HepG2 (cell line): ENCODE measurements around the gene ZP2. TPM values are rescaled to one million over a fixed set of nuclear protein-coding genes. Genes with fewer than 3 reads are reported as not detected.

Experiments
- ATAC-seq: fragments of 200-7000 bp; cut with Tn5 transposase; 3 replicates; pipeline ENCODE4 v1.9.1; 2020; ENCODE audit warnings: mild to moderate bottlenecking, moderate library complexity
- BruUV-seq: library from RNA; stranded (reverse); fragments of 400-500 nt; replicated peaks from 2 replicates; lab custom pipeline; 2021; lab: Mats Ljungman, UMichigan
- CTCF ChIA-PET: fragments of 300-600 bp; formaldehyde crosslinking; extraction: SDS; loops from one replicate; lab custom pipeline; 2021; ENCODE audit warnings: low total read pairs, inconsistent platforms, low intra/inter-chr PET ratio; lab: Yijun Ruan, JAX
- POLR2A ChIA-PET: fragments of 350-600 bp; sonication (Branson Sonifier 250); formaldehyde crosslinking; loops from one replicate; lab custom pipeline; 2020; ENCODE audit warnings: antibody characterized with exemption, inconsistent platforms; lab: Yijun Ruan, JAX
- DNase-seq: peaks from one replicate; pipeline ENCODE4 v3.0.0-alpha.2; 2015; ENCODE audit warnings: low spot score
- FAIRE-seq: peaks from 3 replicates; lab custom pipeline; 2011; peaks lifted over from hg19 to GRCh38; lab: Jason Lieb, UNC
- H2AFZ ChIP-seq: one replicate; pipeline ENCODE4 v1.6.1; 2011; ENCODE audit warnings: low read length, inconsistent platforms
- H3K27ac ChIP-seq: fragments of 300-600 bp; 3 replicates; pipeline ENCODE4 v1.8.0; 2011; ENCODE audit warnings: mixed run types, mild to moderate bottlenecking, mixed read lengths, low read length, inconsistent platforms; ENCODE audit not compliant: insufficient read depth; ENCODE audit errors: extremely low read length
- H3K27me3 ChIP-seq, 2 experiments: fragments of 200-600 bp in 1 of 2; 2 replicates in 1 of 2; 3 replicates in 1 of 2; pipeline versions ENCODE4 v1.6.0 to v1.8.0; 2011; ENCODE audit warnings: low read length in 2 of 2, mild to moderate bottlenecking in 2 of 2, moderate library complexity in 2 of 2, inconsistent platforms in 1 of 2; ENCODE audit not compliant: insufficient read depth in 2 of 2, control insufficient read depth in 1 of 2
- H3K36me3 ChIP-seq, 2 experiments: fragments of 200-600 bp in 1 of 2; replicated peaks in 1 of 2; 2 replicates in 1 of 2; 3 replicates in 1 of 2; pipeline versions ENCODE4 v1.5.1 to v1.8.0; 2011; ENCODE audit warnings: low read length in 2 of 2, inconsistent platforms in 1 of 2; ENCODE audit not compliant: insufficient read depth in 2 of 2, control insufficient read depth in 1 of 2
- H3K4me1 ChIP-seq: 2 replicates; pipeline ENCODE4 v1.5.1; 2012; ENCODE audit warnings: low read length, inconsistent platforms; ENCODE audit not compliant: insufficient read depth
- H3K4me2 ChIP-seq: 2 replicates; pipeline ENCODE4 v1.6.0; 2011; ENCODE audit warnings: low read depth, low read length, inconsistent platforms
- H3K4me3 ChIP-seq, 3 experiments: fragments of 200-600 bp in 1 of 3; sonication (generic), shearing (Covaris generic) in 1 of 3; replicated peaks in 1 of 3; 2 replicates each; pipeline ENCODE4 v1.5.1; 2011 to 2016; ENCODE audit warnings: low read length in 3 of 3, inconsistent platforms in 2 of 3, low read depth in 2 of 3, mild to moderate bottlenecking in 2 of 3, control low read depth in 1 of 3, mixed read lengths in 1 of 3; ENCODE audit not compliant: insufficient read depth in 1 of 3
- H3K79me2 ChIP-seq: one replicate; pipeline ENCODE4 v1.6.1; 2011; ENCODE audit warnings: low read length, inconsistent platforms; ENCODE audit not compliant: insufficient read depth
- H3K9ac ChIP-seq: 2 replicates; pipeline ENCODE4 v1.6.0; 2011; ENCODE audit warnings: mild to moderate bottlenecking, low read depth, low read length, inconsistent platforms; ENCODE audit not compliant: insufficient read depth
- H3K9me3 ChIP-seq: 2 replicates; pipeline ENCODE4 v1.5.1; 2012; ENCODE audit warnings: mild to moderate bottlenecking, low read length
- H4K20me1 ChIP-seq: 2 replicates; pipeline ENCODE4 v1.6.0; 2011; ENCODE audit warnings: inconsistent platforms, mild to moderate bottlenecking, low read length, moderate library complexity; ENCODE audit not compliant: insufficient read depth
- CENPX ChIP-seq: sonication (generic); formaldehyde crosslinking; IDR thresholded peaks from 2 replicates; pipeline ENCODE4 v1.9.0; 2021; ENCODE audit warnings: mild to moderate bottlenecking, missing genetic modification reagents, moderate library complexity
- E2F5 ChIP-seq: sonication (generic); formaldehyde crosslinking; conservative IDR thresholded peaks from 2 replicates; pipeline ENCODE4 v1.4.0; 2020; ENCODE audit warnings: missing genetic modification reagents
- GMEB1 ChIP-seq: sonication (generic); formaldehyde crosslinking; IDR thresholded peaks from 2 replicates; pipeline ENCODE4 v1.5.1; 2020; ENCODE audit warnings: missing genetic modification reagents, mild to moderate bottlenecking, borderline replicate concordance
- NFE2L1 ChIP-seq: sonication (generic); formaldehyde crosslinking; IDR thresholded peaks from 2 replicates; pipeline ENCODE4 v1.4.0; 2020; ENCODE audit warnings: missing genetic modification reagents, mild to moderate bottlenecking, borderline replicate concordance
- PTBP1 ChIP-seq: fragments of 200-400 bp; formaldehyde crosslinking; IDR thresholded peaks from 2 replicates; pipeline ENCODE4 v1.6.1; 2018; ENCODE audit warnings: low read length, low read depth; ENCODE audit not compliant: poor library complexity, severe bottlenecking
- SALL2 ChIP-seq: sonication (generic); formaldehyde crosslinking; IDR thresholded peaks from 2 replicates; pipeline ENCODE4 v1.8.1; 2023; ENCODE audit warnings: mild to moderate bottlenecking, missing genetic modification reagents, inconsistent platforms
- SMAD1 ChIP-seq: sonication (generic); formaldehyde crosslinking; IDR thresholded peaks from 2 replicates; pipeline ENCODE4 v1.4.0; 2020; ENCODE audit warnings: missing genetic modification reagents, low read depth, mild to moderate bottlenecking, borderline replicate concordance
- ZEB1 ChIP-seq: IDR thresholded peaks from 2 replicates; pipeline ENCODE4 v1.6.1; 2012; ENCODE audit warnings: mild to moderate bottlenecking, low read depth, inconsistent platforms; ENCODE audit not compliant: insufficient replicate concordance
- ZNF652 ChIP-seq: IDR thresholded peaks from 2 replicates; pipeline ENCODE4 v1.6.1; 2016; ENCODE audit warnings: low read depth, borderline replicate concordance
- ZNF720 ChIP-seq: sonication (generic); formaldehyde crosslinking; IDR thresholded peaks from 2 replicates; pipeline ENCODE4 v1.4.0; 2020; ENCODE audit warnings: missing genetic modification reagents
- ZNF761 ChIP-seq: sonication (generic); formaldehyde crosslinking; conservative IDR thresholded peaks from 2 replicates; pipeline ENCODE4 v1.4.0; 2020; ENCODE audit warnings: mild to moderate bottlenecking, missing genetic modification reagents
- WGBS: methylation state at CpG from one replicate; pipeline ENCODE4 v1.1.6; 2017; ENCODE audit warnings: low lambda C conversion rate; 5-methylcytosine and 5-hydroxymethylcytosine counted together
- in situ Hi-C: cut with HindIII; loops from 2 replicates; pipeline ENCODE4 v1.10.0; 2017; ENCODE audit warnings: low pct_unique_long_range_greater_than_20kb; ENCODE audit not compliant: extremely low pct_ligation_motif_present
- intact Hi-C: fragments of 100-400 bp; cut with micrococcal nuclease; formaldehyde crosslinking; loops from one replicate; pipeline ENCODE4 v1.10.0; 2022; ENCODE audit not compliant: unreplicated experiment
- polyA plus RNA-seq, 8 experiments: library from polyadenylated mRNA; depleted of rRNA in 3 of 8; stranded (reverse) in 7 of 8; unstranded in 1 of 8; fragments of >200 nt; fragmentation: Illumina TruSeq in 4 of 8; extraction: Trizol in 4 of 8; gene quantifications; 2 replicates each; pipeline versions ENCODE4 v1.2.1 to v1.2.3, GENCODE V29; 2011 to 2016; ENCODE audit warnings: low read depth in 4 of 8, missing spikeins in 1 of 8, mixed read lengths in 1 of 8; ENCODE audit not compliant: insufficient read depth in 1 of 8
- total RNA-seq, 5 experiments: library from RNA; depleted of rRNA; stranded (reverse); fragments of >200 nt; fragmentation: Illumina TruSeq; extraction: Trizol; gene quantifications; 2 replicates each; pipeline ENCODE4 v1.2.3, GENCODE V29; 2016; ENCODE audit warnings: low read depth in 1 of 5
- TF ChIP-seq, protein P1 (sequence below): sonication (generic); formaldehyde crosslinking; IDR thresholded peaks from 2 replicates; pipeline ENCODE4 v1.5.1; 2020; ENCODE audit warnings: missing genetic modification reagents, mild to moderate bottlenecking, borderline replicate concordance

Gene ZP2
- total and polyA plus RNA-seq, 2 of the 13 experiments (the other 11 are each of a cell fraction or from before 2014, with no cell fraction given), result not detected

DNA sequence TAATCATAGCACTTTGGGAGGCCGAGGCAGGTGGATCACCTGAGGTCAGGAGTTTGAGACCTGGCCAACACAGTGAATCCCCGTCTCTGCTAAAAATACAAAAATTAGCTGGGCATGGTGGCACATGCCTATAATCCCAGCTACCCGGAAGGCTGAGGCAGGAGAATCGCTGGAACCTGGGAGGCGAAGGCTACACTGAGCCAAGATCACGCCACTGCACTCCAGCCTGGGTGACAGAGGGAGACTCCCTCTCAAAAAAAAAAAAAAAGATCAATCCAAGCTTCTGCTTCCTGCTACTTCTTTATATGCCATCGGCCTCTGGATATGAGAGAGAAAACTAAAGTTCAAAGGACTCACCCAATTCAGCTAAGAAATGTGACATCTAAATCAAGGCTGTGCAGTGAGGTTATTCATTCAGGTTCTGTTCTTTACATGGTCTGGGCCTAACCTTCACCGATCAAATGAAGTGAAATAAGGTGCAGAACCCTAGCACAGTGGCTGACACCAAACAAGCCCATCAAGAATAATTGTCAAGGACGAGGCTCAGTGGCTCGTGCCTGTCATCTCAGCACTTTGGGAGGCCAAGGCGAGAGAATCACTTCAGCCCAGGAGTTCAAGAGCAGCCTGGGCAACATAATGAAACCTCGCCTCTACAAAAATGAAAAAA lies 25.6 kb downstream of the ZP2 start (continued):
- TF ChIP-seq ZEB1 (no peak), SALL2 (CRISPR knock-in tag) (no peak), ZNF652 (CRISPR knock-in tag) (no peak), ZNF720 (CRISPR knock-in tag) (no peak), GMEB1 (CRISPR knock-in tag) (no peak), SMAD1 (CRISPR knock-in tag) (no peak)
- TF ChIP-seq, all 625 proteins: peak for 27

DNA sequence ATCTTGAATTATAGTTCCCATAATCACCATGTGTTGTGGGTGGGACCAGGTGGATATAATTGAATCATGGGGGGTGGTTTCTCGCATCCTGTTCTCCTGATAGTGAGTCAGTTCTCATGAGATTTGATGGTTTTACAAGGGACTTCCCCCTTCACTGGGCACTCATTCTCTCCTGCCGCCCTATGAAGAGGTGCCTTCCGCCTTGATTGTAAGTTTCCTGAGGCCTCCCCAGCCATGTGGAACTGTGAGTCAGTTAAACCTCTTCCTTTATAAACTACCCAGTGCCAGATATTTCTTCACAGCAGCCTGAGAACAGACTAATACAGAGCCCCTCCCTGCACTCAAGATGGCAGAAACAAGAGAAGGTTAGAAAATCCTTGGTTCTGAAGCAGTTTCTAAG lies 26.5 kb downstream of the ZP2 start:
- Histone ChIP-seq H3K79me2 (no peaks in the 10 kb centered on the region), H3K27ac (no peak overlapping the region), H3K27me3 (no peaks in the 10 kb centered on the region), H3K4me2 (no peak overlapping the region), H2AFZ (no peak overlapping the region), H3K4me3 (no peak overlapping the region), H3K9me3 (no peaks in the 10 kb centered on the region), H3K4me1 (peaks cover 45% of the 10 kb centered on the region), H4K20me1 (no peaks in the 10 kb centered on the region), H3K36me3 (no peaks in the 10 kb centered on the region), H3K9ac (no peak overlapping the region)
- in situ Hi-C loops (loop anchor here (5.0 kb wide), 2 partner anchors 92 to 117 kb away; partner anchors contain the start of gene CRYM), intact Hi-C loops (loop anchor here (1.0 kb wide), 1 partner anchor 8 kb away; no protein-coding TSS in a partner anchor)
- FAIRE-seq (no peak), DNase-seq (no peak), ATAC-seq (no peak)
- WGBS, result 72% methylated on average over 3 of the region's 3 CpGs
- CTCF ChIA-PET, result no interaction called here
- BruUV-seq, result no TSS peak
- TF ChIP-seq PTBP1 (no peak), E2F5 (CRISPR knock-in tag) (no peak), ZNF761 (CRISPR knock-in tag) (no peak), CENPX (no peak), NFE2L1 (no peak)
- TF ChIP-seq, protein P1, sequence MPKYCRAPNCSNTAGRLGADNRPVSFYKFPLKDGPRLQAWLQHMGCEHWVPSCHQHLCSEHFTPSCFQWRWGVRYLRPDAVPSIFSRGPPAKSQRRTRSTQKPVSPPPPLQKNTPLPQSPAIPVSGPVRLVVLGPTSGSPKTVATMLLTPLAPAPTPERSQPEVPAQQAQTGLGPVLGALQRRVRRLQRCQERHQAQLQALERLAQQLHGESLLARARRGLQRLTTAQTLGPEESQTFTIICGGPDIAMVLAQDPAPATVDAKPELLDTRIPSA, result no peak
- POLR2A ChIA-PET, result interaction anchor here (5.4 kb wide), 1 partner anchor 117 kb away, joined by 52 read pairs; no protein-coding TSS in a partner anchor
